AG09319 (cell line): ENCODE results near the gene PSMD12.

Experiments
- DNase-seq: peaks from one replicate; pipeline ENCODE4 v3.0.0-alpha.2; 2010; ENCODE audit warnings: low read depth; ENCODE audit errors: extremely low read depth
- CTCF ChIP-seq: IDR thresholded peaks from 2 replicates; pipeline ENCODE4 v1.5.1; 2011; ENCODE audit warnings: low read depth, mild to moderate bottlenecking, inconsistent platforms, low read length, moderate library complexity

Gene PSMD12

GRCh38 chr17:67385122-67385988, 19.0 kb upstream of the PSMD12 start:
- no peak for DNase-seq
- no peak for TF ChIP-seq CTCF

- no peak for DNase-seq
- TF ChIP-seq CTCF = no peak
These were observed 15.5 kb upstream of the PSMD12 start for GRCh38 chr17:67381929-67382257.

GRCh38 chr17:67379251-67379630, 12.9 kb upstream of the PSMD12 start:
- DNase-seq = no peak
- no peak for TF ChIP-seq CTCF

- peak; percentile 36 for TF ChIP-seq CTCF
- DNase-seq = no peak
These were observed 12.3 kb upstream of the PSMD12 start for GRCh38 chr17:67378454-67379250.

GRCh38 chr17:67377488-67378453, 11.4 kb upstream of the PSMD12 start:
- TF ChIP-seq CTCF = peak; percentile 26
- no peak for DNase-seq

GRCh38 chr17:67376737-67377487, 10.5 kb upstream of the PSMD12 start, which contains the start of gene PITPNC1:
TSS of gene PITPNC1 (plus strand) at chr17:67377281.
- DNase-seq = peak; percentile 81
- no peak for TF ChIP-seq CTCF
